ENCODE data around the gene ALKAL2.

DNA sequence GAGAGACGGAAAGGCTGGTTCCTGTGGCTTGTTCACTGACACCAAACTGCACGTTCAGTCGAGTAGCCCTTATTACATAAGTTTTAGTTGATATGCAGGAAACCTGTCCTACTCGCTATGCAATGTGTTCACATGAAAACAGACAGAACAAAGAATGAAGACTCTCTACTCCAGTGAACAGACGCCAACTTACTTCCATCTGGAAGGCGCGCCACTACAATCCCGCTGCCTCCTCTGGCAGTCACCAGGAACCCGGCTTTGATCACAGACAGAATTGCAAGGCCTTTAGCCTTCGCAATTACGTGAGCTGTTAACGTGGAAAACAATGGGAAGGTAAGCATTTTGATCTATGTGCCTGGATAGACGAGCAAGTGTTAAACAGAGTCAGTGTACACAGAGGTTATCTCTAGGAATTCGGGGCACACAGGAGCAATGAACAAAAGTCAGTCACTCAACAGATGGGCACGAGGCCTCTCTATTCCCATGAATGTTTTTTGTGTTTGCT is 38.3 kb downstream of the ALKAL2 start:
- TF ChIP-seq, protein P1, sequence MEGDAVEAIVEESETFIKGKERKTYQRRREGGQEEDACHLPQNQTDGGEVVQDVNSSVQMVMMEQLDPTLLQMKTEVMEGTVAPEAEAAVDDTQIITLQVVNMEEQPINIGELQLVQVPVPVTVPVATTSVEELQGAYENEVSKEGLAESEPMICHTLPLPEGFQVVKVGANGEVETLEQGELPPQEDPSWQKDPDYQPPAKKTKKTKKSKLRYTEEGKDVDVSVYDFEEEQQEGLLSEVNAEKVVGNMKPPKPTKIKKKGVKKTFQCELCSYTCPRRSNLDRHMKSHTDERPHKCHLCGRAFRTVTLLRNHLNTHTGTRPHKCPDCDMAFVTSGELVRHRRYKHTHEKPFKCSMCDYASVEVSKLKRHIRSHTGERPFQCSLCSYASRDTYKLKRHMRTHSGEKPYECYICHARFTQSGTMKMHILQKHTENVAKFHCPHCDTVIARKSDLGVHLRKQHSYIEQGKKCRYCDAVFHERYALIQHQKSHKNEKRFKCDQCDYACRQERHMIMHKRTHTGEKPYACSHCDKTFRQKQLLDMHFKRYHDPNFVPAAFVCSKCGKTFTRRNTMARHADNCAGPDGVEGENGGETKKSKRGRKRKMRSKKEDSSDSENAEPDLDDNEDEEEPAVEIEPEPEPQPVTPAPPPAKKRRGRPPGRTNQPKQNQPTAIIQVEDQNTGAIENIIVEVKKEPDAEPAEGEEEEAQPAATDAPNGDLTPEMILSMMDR (IDR thresholded peaks at IDR 0.05; ENCODE audit: low read length), result no peak
- TF ChIP-seq EZH2 (optimal IDR thresholded peaks at IDR 0.05; ENCODE audit: low read depth, low read length), result no peak
